Mucosa of rectum (tissue), 2 donors: ENCODE measurements around the gene TMEM119.
"Not testable (repeated sequence)": the region's sequence is repeated elsewhere in the genome, so short reads cannot be mapped to it uniquely, and the experiment has no call there.

Source experiments
- H3K27ac ChIP-seq, 2 donors: one replicate each; pipeline ENCODE4 v1.7.0; 2013; ENCODE audit warnings: inconsistent platforms in 2 of 2, low read depth in 2 of 2, low read length in 2 of 2
- H3K27me3 ChIP-seq, 2 donors: one replicate each; pipeline ENCODE4 v1.7.0; 2013; ENCODE audit warnings: low read length in 2 of 2; ENCODE audit not compliant: control insufficient read depth in 2 of 2, insufficient read depth in 2 of 2
- H3K36me3 ChIP-seq, 2 donors: one replicate each; pipeline ENCODE4 v1.7.0; 2013; ENCODE audit warnings: low read length in 2 of 2; ENCODE audit not compliant: control insufficient read depth in 2 of 2, insufficient read depth in 2 of 2
- H3K4me1 ChIP-seq, 2 donors: one replicate each; pipeline ENCODE4 v1.7.0; 2013; ENCODE audit warnings: low read length in 2 of 2, mild to moderate bottlenecking in 1 of 2; ENCODE audit not compliant: control insufficient read depth in 2 of 2, insufficient read depth in 2 of 2
- H3K4me3 ChIP-seq, 2 donors: one replicate each; pipeline ENCODE4 v1.7.0; 2013; ENCODE audit warnings: low read length in 2 of 2
- H3K9ac ChIP-seq, 2 donors: one replicate each; pipeline ENCODE4 v1.7.0; 2013; ENCODE audit warnings: low read length in 2 of 2, low read depth in 1 of 2, mild to moderate bottlenecking in 1 of 2
- H3K9me3 ChIP-seq, 2 donors: one replicate each; pipeline ENCODE4 v1.7.0; 2013; ENCODE audit warnings: low read length in 2 of 2; ENCODE audit not compliant: control insufficient read depth in 2 of 2
- donor health status: healthy.
- donor health status: Normal muscosa, but diverticular disease.

Gene TMEM119

DNA sequence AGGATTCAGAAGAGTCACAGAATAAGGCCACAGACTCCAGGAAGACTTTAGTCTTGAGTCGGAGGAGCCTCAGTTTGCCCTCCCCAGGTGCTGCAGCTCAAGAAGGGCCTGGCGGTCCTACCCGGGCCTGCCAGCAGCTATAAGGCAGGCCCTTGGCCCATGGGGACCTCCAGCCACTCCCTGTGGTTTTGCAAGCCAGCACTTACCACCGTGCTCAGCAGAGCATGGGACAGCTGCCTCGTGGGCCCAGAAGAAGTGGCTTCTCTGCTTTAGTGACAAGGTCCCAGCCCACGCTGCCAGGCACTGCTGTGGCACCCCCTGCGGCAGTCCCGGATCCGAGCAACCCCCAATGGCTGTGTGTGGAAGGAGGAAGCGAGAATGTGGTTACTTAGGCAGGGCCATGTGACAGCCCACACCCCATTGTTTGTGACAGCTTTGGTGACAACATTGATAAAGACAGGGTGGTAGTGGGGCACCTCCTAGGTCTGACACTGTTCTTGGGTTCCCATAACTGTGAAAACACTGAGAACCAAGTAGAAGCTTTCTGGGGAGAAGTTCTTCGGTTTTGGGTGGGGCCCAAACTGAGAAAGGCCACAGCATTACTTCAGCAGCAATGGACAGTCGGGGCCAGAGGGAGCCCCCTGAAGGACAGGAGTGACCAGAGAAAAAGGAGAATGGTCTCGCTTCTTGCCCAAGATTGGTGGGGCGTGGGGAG, 35.8 kb upstream of the TMEM119 start, which contains the start of gene SELPLG:
SELPLG (minus strand) TSS at position 361 of the 715 bp plus-strand sequence. CDS start 9,587 bp downstream, outside the sequence.
- H3K27me3 ChIP-seq: no peaks in the 10 kb centered on the region
- H3K9ac ChIP-seq: peak within 1 kb of the TSS; percentile 44 to 46
- peaks cover 21 to 29% of the 10 kb centered on the region in 2 donors for H3K4me1 ChIP-seq
- peak within 1 kb of the TSS; percentile 52 to 66 for H3K4me3 ChIP-seq
- H3K9me3 ChIP-seq: no peaks in the 10 kb centered on the region
- H3K36me3 ChIP-seq: no peaks in the 10 kb centered on the region
- peak within 1 kb of the TSS; percentile 78 to 85 for H3K27ac ChIP-seq

DNA sequence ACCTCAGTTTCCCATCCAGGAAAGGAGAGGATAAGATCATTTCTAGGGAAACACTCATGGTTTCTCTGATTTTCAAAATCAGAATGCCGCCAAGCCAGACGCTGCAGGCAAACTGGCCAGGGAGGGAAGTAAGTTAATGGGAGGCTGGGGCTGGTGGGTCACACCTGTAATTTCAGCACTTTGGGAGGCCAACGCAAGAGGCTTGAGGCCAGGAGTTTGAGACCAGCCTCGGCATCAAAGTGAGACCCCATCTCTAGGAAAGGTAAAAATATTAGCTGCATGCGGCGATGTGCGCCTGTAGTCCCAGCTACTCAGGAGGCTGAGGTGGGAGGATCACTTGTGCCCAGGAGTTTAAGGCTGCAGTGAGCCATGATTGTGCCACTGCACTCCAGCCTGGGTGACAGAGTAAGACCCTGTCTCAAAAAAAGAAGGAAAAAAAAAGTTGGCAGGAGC, 35.2 kb upstream of the TMEM119 start:
- Histone ChIP-seq H3K27me3 (no peaks in the 10 kb centered on the region), H3K9me3 (no peaks in the 10 kb centered on the region), H3K9ac (peak overlapping the region; percentile 44 to 46), H3K4me1 (peaks cover 26 to 28% of the 10 kb centered on the region in 2 donors), H3K4me3 (peak overlapping the region; percentile 52 to 66), H3K27ac (peak overlapping the region; percentile 78 to 85), H3K36me3 (no peaks in the 10 kb centered on the region)

DNA sequence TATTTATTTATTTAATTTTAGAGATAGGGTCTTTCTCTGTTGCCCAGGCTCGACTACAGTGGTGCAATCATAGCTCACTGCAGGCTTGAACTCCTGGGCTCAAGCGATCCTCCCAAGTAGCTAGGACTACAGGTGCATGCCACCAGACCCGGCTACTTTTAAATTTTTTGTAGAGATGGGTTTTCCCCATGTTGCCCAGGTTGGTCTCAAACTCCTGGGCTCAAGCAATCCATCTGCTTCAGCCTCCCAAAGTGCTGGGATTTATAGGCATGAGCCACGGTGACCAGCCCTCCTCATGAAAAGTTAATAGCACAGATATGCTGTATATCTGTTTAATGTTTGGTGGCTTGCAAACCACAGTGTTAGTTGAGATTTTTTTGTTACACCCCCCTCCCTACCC, 33.4 kb upstream of the TMEM119 start:
- H3K9me3 ChIP-seq, H3K27me3 ChIP-seq, H3K36me3 ChIP-seq, H3K9ac ChIP-seq: not testable (repeated sequence)
- Histone ChIP-seq H3K4me3 (peak overlapping the region in 1 of 2 donors; percentile 66), H3K4me1 (peaks cover 24% of the 10 kb centered on the region in 2 donors), H3K27ac (peak overlapping the region in 1 of 2 donors; percentile 71)

DNA sequence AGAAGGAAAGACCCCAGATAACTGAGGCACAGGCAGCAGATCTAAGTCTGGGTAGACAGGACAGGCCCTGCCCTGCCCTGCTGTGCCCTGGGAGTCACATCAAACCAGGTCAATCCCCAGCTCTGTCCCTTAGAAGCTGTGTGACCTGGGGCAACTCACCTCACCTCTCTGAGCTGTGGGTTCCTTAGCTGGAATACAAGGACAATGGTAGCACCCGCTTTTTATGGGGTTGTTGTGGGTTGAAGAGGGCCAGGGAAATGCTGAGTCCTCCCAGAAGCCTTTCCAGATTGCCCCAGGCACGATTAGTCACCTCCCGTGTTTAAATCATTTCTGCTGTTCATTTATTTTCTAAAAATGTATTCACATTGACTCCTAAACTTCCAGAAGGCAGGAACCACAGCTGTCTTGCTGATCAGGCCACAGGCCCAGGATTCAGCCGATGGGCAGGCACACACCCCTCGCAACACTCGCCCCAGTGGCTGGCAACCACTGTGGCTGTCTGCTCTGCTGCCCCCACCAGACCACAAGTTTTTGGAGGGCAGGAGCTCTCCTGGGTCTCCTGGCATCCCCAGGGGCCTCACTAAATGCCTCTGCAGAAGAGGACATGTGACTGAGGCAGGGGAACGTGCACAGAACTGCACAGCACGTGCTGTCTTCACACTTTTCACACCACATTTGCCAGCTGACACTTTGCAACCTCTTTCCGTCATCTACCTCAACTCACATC, 32.8 kb upstream of the TMEM119 start:
- Histone ChIP-seq H3K27ac (peak overlapping the region; percentile 6 to 63), H3K4me1 (peaks cover 18 to 23% of the 10 kb centered on the region in 2 donors), H3K9ac (peak overlapping the region in 1 of 2 donors; percentile 7), H3K9me3 (no peaks in the 10 kb centered on the region), H3K4me3 (no peak overlapping the region), H3K36me3 (no peaks in the 10 kb centered on the region), H3K27me3 (no peaks in the 10 kb centered on the region)

DNA sequence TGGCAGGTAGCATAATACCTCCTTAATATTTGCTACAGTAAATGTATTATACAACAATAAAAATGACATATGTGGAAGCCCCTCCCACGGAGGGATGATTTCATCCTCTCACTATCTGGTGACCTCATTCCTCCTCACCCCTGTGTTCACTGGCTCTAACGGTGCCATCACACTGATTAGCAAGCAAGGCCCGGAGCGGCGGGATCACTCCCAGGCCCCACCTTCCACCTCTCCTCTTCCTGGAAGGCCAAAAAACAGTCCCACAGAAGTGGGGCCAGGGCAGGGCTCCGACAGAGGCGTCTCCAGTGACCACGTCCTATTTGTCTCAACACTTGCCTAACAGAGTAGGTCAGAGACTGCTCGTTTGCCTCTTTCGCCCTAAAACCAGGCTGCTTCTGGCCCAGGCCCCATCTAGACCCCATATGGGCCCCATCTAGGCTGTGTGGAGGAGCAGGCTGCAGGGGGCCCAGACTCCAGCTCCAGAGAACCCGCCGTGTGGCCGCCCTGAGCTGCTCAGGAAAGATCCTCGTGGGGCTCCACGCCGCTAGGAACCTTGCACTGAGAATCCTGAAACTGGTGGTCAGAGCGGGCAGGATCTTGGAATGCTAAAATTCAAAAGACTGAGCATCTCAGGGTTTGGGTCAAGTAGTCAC, 32.1 kb upstream of the TMEM119 start:
- peak overlapping the region in 1 of 2 donors; percentile 26 for H3K4me3 ChIP-seq
- H3K36me3 ChIP-seq: no peaks in the 10 kb centered on the region
- peak overlapping the region; percentile 6 to 63 for H3K27ac ChIP-seq
- no peaks in the 10 kb centered on the region for H3K27me3 ChIP-seq
- H3K9ac ChIP-seq: no peak overlapping the region
- peaks cover 16 to 23% of the 10 kb centered on the region in 2 donors for H3K4me1 ChIP-seq
- no peaks in the 10 kb centered on the region for H3K9me3 ChIP-seq

DNA sequence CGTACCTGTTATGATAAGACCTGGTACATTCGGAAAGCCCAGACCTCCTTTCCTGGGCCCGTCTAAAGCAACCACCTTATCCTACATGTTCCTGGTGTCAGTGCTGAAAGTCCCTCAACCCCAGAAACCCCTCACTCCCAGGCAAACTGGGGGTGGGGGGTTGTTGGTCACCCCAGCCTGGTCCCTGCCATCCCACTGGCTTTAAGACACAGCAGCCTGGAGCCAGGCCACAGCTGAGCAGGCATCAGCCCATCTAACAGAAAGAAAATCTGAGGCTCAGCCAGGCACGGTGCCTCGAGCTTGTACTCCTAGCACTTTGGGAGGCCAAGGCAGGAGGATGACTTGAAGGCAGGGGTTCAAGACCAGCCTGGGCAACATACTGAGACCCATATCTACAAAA, 31.3 kb upstream of the TMEM119 start:
- H3K27me3 ChIP-seq: no peaks in the 10 kb centered on the region
- H3K4me1 ChIP-seq: peaks cover 16 to 18% of the 10 kb centered on the region in 2 donors
- peak overlapping the region; percentile 2 to 49 for H3K27ac ChIP-seq
- H3K9me3 ChIP-seq: no peaks in the 10 kb centered on the region
- H3K9ac ChIP-seq: peak overlapping the region in 1 of 2 donors; percentile 36
- H3K4me3 ChIP-seq: peak overlapping the region in 1 of 2 donors; percentile 37
- no peaks in the 10 kb centered on the region for H3K36me3 ChIP-seq

DNA sequence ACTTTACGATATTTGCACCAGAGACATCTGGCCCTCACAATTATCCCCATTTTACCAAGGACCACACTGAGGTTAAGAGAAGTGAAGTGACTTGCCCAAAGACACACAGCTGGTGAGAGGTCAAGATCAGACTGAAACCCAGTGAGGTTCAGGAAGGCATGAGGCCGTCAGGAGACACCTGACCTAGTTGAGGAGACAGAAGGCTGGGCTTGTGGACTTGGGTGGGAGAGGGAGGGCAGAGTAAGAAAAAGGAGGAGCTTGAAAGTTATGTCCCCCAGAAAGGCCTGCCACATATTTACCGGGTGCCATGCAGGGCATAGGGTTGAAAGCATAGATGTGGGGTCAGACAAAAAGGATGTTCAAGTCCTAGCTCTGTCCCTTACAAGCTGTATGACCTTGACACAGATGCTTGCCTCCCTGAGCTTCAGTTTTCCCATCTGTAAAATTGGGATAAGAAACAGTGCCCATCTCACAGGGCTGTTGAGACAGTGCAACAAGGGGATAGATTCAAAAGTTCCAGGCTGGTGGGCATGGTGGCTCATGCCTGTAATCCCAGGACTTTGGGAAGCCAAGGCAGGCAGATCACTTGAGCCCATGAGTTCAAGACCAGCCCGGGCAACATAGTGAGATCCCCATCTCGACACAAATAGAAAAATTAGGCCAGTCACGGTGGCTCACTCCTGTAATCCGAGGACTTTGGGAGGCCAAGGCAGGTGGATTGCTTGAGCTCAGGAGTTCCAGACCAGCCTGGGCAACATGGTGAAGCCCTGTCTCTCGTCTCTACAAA, 29.4 kb upstream of the TMEM119 start:
- H3K27ac ChIP-seq: no peak overlapping the region
- H3K9me3 ChIP-seq: no peaks in the 10 kb centered on the region
- no peaks in the 10 kb centered on the region for H3K27me3 ChIP-seq
- peaks cover 2 to 3% of the 10 kb centered on the region in 2 donors for H3K36me3 ChIP-seq
- no peak overlapping the region for H3K4me3 ChIP-seq
- H3K4me1 ChIP-seq: peaks cover 16 to 17% of the 10 kb centered on the region in 2 donors
- no peak overlapping the region for H3K9ac ChIP-seq

DNA sequence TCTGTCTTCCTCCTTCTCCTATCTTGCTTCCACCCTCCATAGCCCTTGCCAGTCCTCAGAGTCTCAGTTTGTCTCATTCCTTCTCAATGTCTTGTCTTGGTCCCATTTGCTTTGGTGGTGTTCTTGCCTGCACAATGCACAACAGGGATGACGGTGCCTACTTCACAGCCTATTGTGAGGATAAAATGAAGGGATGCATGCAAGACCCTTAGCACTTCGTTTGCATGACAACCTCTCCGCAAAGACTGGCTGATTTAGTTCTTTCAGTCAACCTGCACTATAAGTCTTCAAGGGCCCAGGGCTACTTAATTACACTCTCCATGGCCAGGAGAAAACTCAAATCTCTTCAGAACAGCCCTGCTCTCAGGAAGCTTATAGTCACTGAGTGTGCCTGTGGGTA, 27.3 kb upstream of the TMEM119 start:
- H3K27me3 ChIP-seq: no peaks in the 10 kb centered on the region
- no peak overlapping the region for H3K27ac ChIP-seq
- peaks cover 2 to 3% of the 10 kb centered on the region in 2 donors for H3K36me3 ChIP-seq
- peaks cover 6 to 7% of the 10 kb centered on the region in 2 donors for H3K4me1 ChIP-seq
- no peak overlapping the region for H3K4me3 ChIP-seq
- H3K9me3 ChIP-seq: no peaks in the 10 kb centered on the region
- H3K9ac ChIP-seq: no peak overlapping the region

DNA sequence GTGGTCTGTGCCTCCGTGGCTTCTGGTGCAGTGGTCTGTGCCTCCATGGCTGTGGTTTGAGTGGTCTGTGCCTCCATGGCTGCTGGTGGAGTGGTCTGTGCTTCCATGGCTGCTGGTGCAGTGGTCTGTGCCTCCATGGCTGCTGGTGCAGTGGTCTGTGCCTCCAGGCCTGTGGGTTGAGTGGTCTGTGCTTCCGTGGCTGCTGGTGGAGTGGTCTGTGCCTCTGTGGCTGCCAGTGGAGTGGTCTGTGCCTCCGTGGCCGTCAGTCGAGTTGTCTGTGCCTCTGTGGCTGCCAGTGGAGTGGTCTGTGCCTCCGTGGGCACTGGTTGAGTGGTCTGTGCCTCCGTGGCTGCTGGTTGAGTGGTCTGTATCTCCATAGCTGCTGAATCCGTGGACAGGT, 25.7 kb upstream of the TMEM119 start:
- Histone ChIP-seq H3K4me1 (peaks cover 3 to 5% of the 10 kb centered on the region in 2 donors), H3K36me3 (peaks cover 2 to 3% of the 10 kb centered on the region in 2 donors), H3K9me3 (no peaks in the 10 kb centered on the region), H3K27ac (no peak overlapping the region), H3K27me3 (no peaks in the 10 kb centered on the region), H3K4me3 (no peak overlapping the region), H3K9ac (no peak overlapping the region)
